ENCODE measurements around the gene ZNF319. TPM values are rescaled to one million over a fixed set of nuclear protein-coding genes. Genes with fewer than 3 reads are reported as not detected.

Gene ZNF319
- total RNA-seq, 1 experiment from 2014 or later: 5.5 TPM

DNA sequence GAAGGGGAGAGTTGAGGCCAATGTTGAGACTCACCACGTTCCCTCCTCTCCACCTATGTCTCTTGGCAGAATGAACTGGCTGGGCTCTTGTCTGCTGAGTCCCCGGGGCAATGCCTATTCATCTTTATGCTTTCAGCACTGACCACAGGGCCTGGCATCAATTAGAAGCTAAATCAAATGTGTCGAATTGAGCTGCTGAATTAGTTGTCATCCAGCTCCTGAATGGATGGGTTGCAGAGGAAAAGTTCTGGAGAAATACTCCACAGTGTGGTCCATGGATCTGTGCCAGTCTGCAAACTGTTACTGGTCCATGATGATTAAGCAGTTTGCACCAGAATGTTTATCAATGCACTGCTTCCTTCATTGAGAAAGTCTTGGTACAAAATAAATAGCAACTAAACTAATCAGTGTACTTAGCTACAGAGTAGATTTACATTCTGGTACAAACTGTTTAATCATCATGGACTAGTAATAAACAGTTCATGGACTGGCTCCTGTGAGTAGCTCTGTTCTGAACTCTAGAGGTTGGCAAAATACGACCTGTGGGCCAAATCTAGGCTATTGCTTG lies 34.2 kb downstream of the ZNF319 start (continued):
- no peak for TF ChIP-seq ARID4B (CRISPR knock-in tag; IDR thresholded peaks at IDR 0.05; ENCODE audit: borderline replicate concordance)
- TF ChIP-seq NFE2L1 (CRISPR knock-in tag; IDR thresholded peaks at IDR 0.05): no peak

GRCh38 chr16:57964157-57964700 lies 36.2 kb downstream of the ZNF319 start:
- TF ChIP-seq GRHL2 (CRISPR knock-in tag; IDR thresholded peaks at IDR 0.05; ENCODE audit: insufficient replicate concordance, severe bottlenecking) (no peak), EMX1 (CRISPR knock-in tag; IDR thresholded peaks at IDR 0.05) (no peak), ZNF671 (CRISPR knock-in tag; IDR thresholded peaks at IDR 0.05) (no peak), JUN (CRISPR knock-in tag; IDR thresholded peaks at IDR 0.05) (no peak), E2F1 (CRISPR knock-in tag; IDR thresholded peaks at IDR 0.05) (no peak), CREM (CRISPR knock-in tag; IDR thresholded peaks at IDR 0.05) (no peak), RORB (CRISPR knock-in tag; IDR thresholded peaks at IDR 0.05) (no peak), NFYB (CRISPR knock-in tag; conservative IDR thresholded peaks at IDR 0.05; ENCODE audit: low read depth) (no peak), SMAD3 (CRISPR knock-in tag; IDR thresholded peaks at IDR 0.05; ENCODE audit: borderline replicate concordance) (no peak), AR (CRISPR knock-in tag; IDR thresholded peaks at IDR 0.05) (no peak), PREB (CRISPR knock-in tag; IDR thresholded peaks at IDR 0.05; ENCODE audit: borderline replicate concordance) (no peak), TEAD4 (CRISPR knock-in tag; IDR thresholded peaks at IDR 0.05) (no peak), GTF2I (CRISPR knock-in tag; conservative IDR thresholded peaks at IDR 0.05) (no peak)
- TF ChIP-seq, protein P1, sequence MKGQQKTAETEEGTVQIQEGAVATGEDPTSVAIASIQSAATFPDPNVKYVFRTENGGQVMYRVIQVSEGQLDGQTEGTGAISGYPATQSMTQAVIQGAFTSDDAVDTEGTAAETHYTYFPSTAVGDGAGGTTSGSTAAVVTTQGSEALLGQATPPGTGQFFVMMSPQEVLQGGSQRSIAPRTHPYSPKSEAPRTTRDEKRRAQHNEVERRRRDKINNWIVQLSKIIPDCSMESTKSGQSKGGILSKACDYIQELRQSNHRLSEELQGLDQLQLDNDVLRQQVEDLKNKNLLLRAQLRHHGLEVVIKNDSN (CRISPR knock-in tag; IDR thresholded peaks at IDR 0.05): no peak
- TF ChIP-seq, protein P2, sequence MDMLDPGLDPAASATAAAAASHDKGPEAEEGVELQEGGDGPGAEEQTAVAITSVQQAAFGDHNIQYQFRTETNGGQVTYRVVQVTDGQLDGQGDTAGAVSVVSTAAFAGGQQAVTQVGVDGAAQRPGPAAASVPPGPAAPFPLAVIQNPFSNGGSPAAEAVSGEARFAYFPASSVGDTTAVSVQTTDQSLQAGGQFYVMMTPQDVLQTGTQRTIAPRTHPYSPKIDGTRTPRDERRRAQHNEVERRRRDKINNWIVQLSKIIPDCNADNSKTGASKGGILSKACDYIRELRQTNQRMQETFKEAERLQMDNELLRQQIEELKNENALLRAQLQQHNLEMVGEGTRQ (CRISPR knock-in tag; IDR thresholded peaks at IDR 0.05): no peak
- TF ChIP-seq, protein P3, sequence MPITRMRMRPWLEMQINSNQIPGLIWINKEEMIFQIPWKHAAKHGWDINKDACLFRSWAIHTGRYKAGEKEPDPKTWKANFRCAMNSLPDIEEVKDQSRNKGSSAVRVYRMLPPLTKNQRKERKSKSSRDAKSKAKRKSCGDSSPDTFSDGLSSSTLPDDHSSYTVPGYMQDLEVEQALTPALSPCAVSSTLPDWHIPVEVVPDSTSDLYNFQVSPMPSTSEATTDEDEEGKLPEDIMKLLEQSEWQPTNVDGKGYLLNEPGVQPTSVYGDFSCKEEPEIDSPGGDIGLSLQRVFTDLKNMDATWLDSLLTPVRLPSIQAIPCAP (CRISPR knock-in tag; IDR thresholded peaks at IDR 0.05): no peak
- DNase-seq (ENCODE audit: low spot score) (no peak), ATAC-seq (no peak)
- H3K9me3 Mint-ChIP-seq: no peaks in the 10 kb centered on the region
- no peak overlapping the region for H3K4me3 Mint-ChIP-seq
- ChIA-PET POLR2A (no interaction called here), CTCF (interaction anchor here (0.7 kb wide), 1 partner anchor 34 kb away, joined by 3 read pairs; no protein-coding TSS in a partner anchor)
- no peaks in the 10 kb centered on the region for H3K36me3 Mint-ChIP-seq
- H3K4me1 Mint-ChIP-seq: peaks cover 4% of the 10 kb centered on the region
- H3K27ac Mint-ChIP-seq: no peak overlapping the region
- no peaks in the 10 kb centered on the region for H3K27me3 Mint-ChIP-seq (ENCODE audit: low read depth)
